Mesenchymal stem cell (in vitro differentiated cells and primary cell): ENCODE data around the gene SLC16A10.

Source experiments
- DNase-seq: peaks from one replicate; pipeline ENCODE4 v3.0.0-alpha.2; 2013
- H2AFZ ChIP-seq: one replicate; pipeline ENCODE4 v1.6.1; 2013; ENCODE audit warnings: low read depth, mild to moderate bottlenecking, control low read depth, inconsistent platforms, low read length, moderate library complexity
- H2AK5ac ChIP-seq: 2 replicates; pipeline ENCODE4 v1.6.1; 2013; ENCODE audit warnings: low read length, moderate library complexity, mild to moderate bottlenecking, inconsistent platforms; ENCODE audit not compliant: severe bottlenecking
- H2BK120ac ChIP-seq: one replicate; pipeline ENCODE4 v1.6.1; 2013; ENCODE audit warnings: low read depth, mild to moderate bottlenecking, inconsistent platforms, low read length, moderate library complexity
- H2BK12ac ChIP-seq, 2 experiments: one replicate each; pipeline ENCODE4 v1.6.1; 2013; ENCODE audit warnings: inconsistent platforms in 2 of 2, low read length in 2 of 2, mild to moderate bottlenecking in 2 of 2, moderate library complexity in 2 of 2, control low read depth in 1 of 2
- H2BK15ac ChIP-seq: one replicate; pipeline ENCODE4 v1.6.1; 2013; ENCODE audit warnings: mild to moderate bottlenecking, low read depth, inconsistent platforms; ENCODE audit not compliant: poor library complexity, severe bottlenecking
- H2BK5ac ChIP-seq: 2 replicates; pipeline ENCODE4 v1.6.1; 2013; ENCODE audit warnings: low read depth, mild to moderate bottlenecking, low read length, control low read depth, inconsistent platforms; ENCODE audit not compliant: poor library complexity, severe bottlenecking
- H3K14ac ChIP-seq, 2 experiments: one replicate each; pipeline ENCODE4 v1.6.1; 2013; ENCODE audit warnings: inconsistent platforms in 2 of 2, low read length in 2 of 2, control low read depth in 1 of 2, mild to moderate bottlenecking in 1 of 2, moderate library complexity in 1 of 2
- H3K18ac ChIP-seq, 2 experiments: one replicate each; pipeline ENCODE4 v1.6.1; 2013; ENCODE audit warnings: inconsistent platforms in 2 of 2, low read length in 2 of 2, control low read depth in 1 of 2, low read depth in 1 of 2, mild to moderate bottlenecking in 1 of 2
- H3K23ac ChIP-seq, 2 experiments: one replicate each; pipeline ENCODE4 v1.6.1; 2013; ENCODE audit warnings: inconsistent platforms in 2 of 2, low read length in 2 of 2, mild to moderate bottlenecking in 2 of 2, moderate library complexity in 2 of 2, control low read depth in 1 of 2
- H3K27ac ChIP-seq: 2 replicates; pipeline ENCODE4 v1.5.1; 2013; ENCODE audit warnings: mild to moderate bottlenecking, moderate library complexity, low read length, control low read depth, inconsistent platforms; ENCODE audit not compliant: poor library complexity, severe bottlenecking
- H3K27me3 ChIP-seq, 2 experiments: 2 replicates each; pipeline versions ENCODE4 v1.6.1 to v1.7.0; 2013; ENCODE audit warnings: low read length in 2 of 2, mild to moderate bottlenecking in 2 of 2, moderate library complexity in 2 of 2, control low read depth in 1 of 2, inconsistent platforms in 1 of 2; ENCODE audit not compliant: control insufficient read depth in 1 of 2, insufficient read depth in 1 of 2
- H3K36me3 ChIP-seq, 2 experiments: 2 replicates each; pipeline versions ENCODE4 v1.6.1 to v1.7.0; 2013; ENCODE audit warnings: low read length in 2 of 2, control low read depth in 1 of 2, inconsistent platforms in 1 of 2, low read depth in 1 of 2, mild to moderate bottlenecking in 1 of 2; ENCODE audit not compliant: insufficient read depth in 2 of 2, control insufficient read depth in 1 of 2
- H3K4ac ChIP-seq, 2 experiments: one replicate each; pipeline ENCODE4 v1.6.1; 2013; ENCODE audit warnings: inconsistent platforms in 2 of 2, low read length in 2 of 2, mild to moderate bottlenecking in 2 of 2, moderate library complexity in 2 of 2, control low read depth in 1 of 2, low read depth in 1 of 2
- H3K4me1 ChIP-seq: 2 replicates; pipeline ENCODE4 v1.6.1; 2013; ENCODE audit warnings: low read depth, low read length, control low read depth; ENCODE audit not compliant: control insufficient read depth, insufficient read depth
- H3K4me2 ChIP-seq: 2 replicates; pipeline ENCODE4 v1.6.1; 2013; ENCODE audit warnings: low read length, mild to moderate bottlenecking, inconsistent platforms; ENCODE audit not compliant: poor library complexity, severe bottlenecking
- H3K4me3 ChIP-seq, 2 experiments: 2 replicates each; pipeline versions ENCODE4 v1.5.1 to v1.7.0; 2013; ENCODE audit warnings: low read length in 2 of 2, mild to moderate bottlenecking in 2 of 2, control low read depth in 1 of 2, low read depth in 1 of 2; ENCODE audit not compliant: insufficient read depth in 1 of 2
- H3K79me1 ChIP-seq: replicated peaks from 2 replicates; pipeline ENCODE4 v1.6.1; 2013; ENCODE audit warnings: mild to moderate bottlenecking, control low read depth, low read length, inconsistent platforms; ENCODE audit not compliant: poor library complexity, severe bottlenecking
- H3K9ac ChIP-seq: 2 replicates; pipeline ENCODE4 v1.7.0; 2013; ENCODE audit warnings: mild to moderate bottlenecking, low read length, moderate library complexity
- H3K9me3 ChIP-seq: 2 replicates; pipeline ENCODE4 v1.7.0; 2013; ENCODE audit warnings: mild to moderate bottlenecking, low read length; ENCODE audit not compliant: control insufficient read depth
- H4K8ac ChIP-seq: one replicate; pipeline ENCODE4 v1.6.1; 2013; ENCODE audit warnings: inconsistent platforms, mild to moderate bottlenecking, low read length, moderate library complexity
- H4K91ac ChIP-seq: one replicate; pipeline ENCODE4 v1.6.1; 2013; ENCODE audit warnings: mild to moderate bottlenecking, low read length, inconsistent platforms
- WGBS: methylation state at CpG from one replicate; pipeline ENCODE4 v1.1.7; 2013; ENCODE audit warnings: mixed read lengths; 5-methylcytosine and 5-hydroxymethylcytosine counted together

Gene SLC16A10

GRCh38 chr6:111147440-111147839 lies 60.1 kb downstream of the SLC16A10 start:
- H3K14ac ChIP-seq, result no peak overlapping the region
- no peak overlapping the region for H4K8ac ChIP-seq
- H3K27ac ChIP-seq, result peak overlapping the region; percentile 43
- no peak overlapping the region for H3K9ac ChIP-seq
- H2BK15ac ChIP-seq, result no peak overlapping the region
- no peak overlapping the region for H3K4me3 ChIP-seq
- H3K4me1 ChIP-seq, result no peaks in the 10 kb centered on the region
- H2BK12ac ChIP-seq, result no peak overlapping the region
- H2BK5ac ChIP-seq, result no peak overlapping the region
- DNase-seq, result no peak
- no peak overlapping the region for H3K18ac ChIP-seq
- H3K36me3 ChIP-seq, result no peaks in the 10 kb centered on the region
- H3K4me2 ChIP-seq, result no peak overlapping the region
- no peak overlapping the region for H3K23ac ChIP-seq
- no peak overlapping the region for H3K4ac ChIP-seq
- H2AFZ ChIP-seq, result no peak overlapping the region
- H3K9me3 ChIP-seq, result no peaks in the 10 kb centered on the region
- no peak overlapping the region for H4K91ac ChIP-seq
- WGBS, result 92% methylated on average over 1 of the region's 3 CpGs
- H2AK5ac ChIP-seq, result no peak overlapping the region
- H3K79me1 ChIP-seq, result no peaks in the 10 kb centered on the region
- peaks cover 0 to 24% of the 10 kb centered on the region in 2 experiments for H3K27me3 ChIP-seq
- no peak overlapping the region for H2BK120ac ChIP-seq

- Histone ChIP-seq H3K18ac (no peak overlapping the region), H2BK12ac (no peak overlapping the region), H3K9ac (no peak overlapping the region), H2AFZ (no peak overlapping the region), H3K23ac (no peak overlapping the region), H3K27ac (no peak overlapping the region), H3K4me3 (no peak overlapping the region), H2AK5ac (no peak overlapping the region), H2BK5ac (no peak overlapping the region), H3K4ac (no peak overlapping the region), H3K9me3 (no peaks in the 10 kb centered on the region), H2BK15ac (no peak overlapping the region), H3K27me3 (peaks cover 0 to 28% of the 10 kb centered on the region in 2 experiments), H3K36me3 (no peaks in the 10 kb centered on the region), H3K79me1 (no peaks in the 10 kb centered on the region), H3K14ac (no peak overlapping the region), H2BK120ac (no peak overlapping the region), H4K8ac (no peak overlapping the region), H3K4me1 (no peaks in the 10 kb centered on the region), H4K91ac (no peak overlapping the region), H3K4me2 (no peak overlapping the region)
- no CpG with 5 or more reads among the region's 1 CpG for WGBS
- DNase-seq, result no peak
These were observed 60.8 kb downstream of the SLC16A10 start for GRCh38 chr6:111148110-111148509.

- Histone ChIP-seq H2BK15ac (no peak overlapping the region), H2BK120ac (no peak overlapping the region), H3K27me3 (peaks cover 0 to 28% of the 10 kb centered on the region in 2 experiments), H3K36me3 (no peaks in the 10 kb centered on the region), H2BK12ac (no peak overlapping the region), H2AK5ac (no peak overlapping the region), H4K91ac (no peak overlapping the region), H3K4me2 (no peak overlapping the region), H4K8ac (no peak overlapping the region), H3K18ac (no peak overlapping the region), H2AFZ (no peak overlapping the region), H3K9me3 (no peaks in the 10 kb centered on the region), H3K14ac (no peak overlapping the region), H3K4me3 (no peak overlapping the region), H3K4me1 (no peaks in the 10 kb centered on the region), H2BK5ac (no peak overlapping the region), H3K9ac (no peak overlapping the region), H3K4ac (no peak overlapping the region), H3K27ac (no peak overlapping the region), H3K79me1 (no peaks in the 10 kb centered on the region), H3K23ac (no peak overlapping the region)
- WGBS, result no CpG with 5 or more reads among the region's 1 CpG
- no peak for DNase-seq
These were observed 63.3 kb downstream of the SLC16A10 start for GRCh38 chr6:111150577-111150976.

GRCh38 chr6:111154981-111155380 lies 67.7 kb downstream of the SLC16A10 start:
- WGBS, result 79% methylated on average over 4 of the region's 4 CpGs
- Histone ChIP-seq H3K4me3 (no peak overlapping the region), H2BK5ac (no peak overlapping the region), H3K9ac (no peak overlapping the region), H3K27me3 (peaks cover 0 to 31% of the 10 kb centered on the region in 2 experiments), H3K27ac (no peak overlapping the region), H2BK12ac (no peak overlapping the region), H2BK120ac (no peak overlapping the region), H2AFZ (no peak overlapping the region), H3K4me1 (no peaks in the 10 kb centered on the region), H3K36me3 (no peaks in the 10 kb centered on the region), H3K23ac (no peak overlapping the region), H4K91ac (no peak overlapping the region), H3K14ac (no peak overlapping the region), H3K9me3 (no peaks in the 10 kb centered on the region), H3K4me2 (no peak overlapping the region), H4K8ac (no peak overlapping the region), H2AK5ac (no peak overlapping the region), H3K4ac (no peak overlapping the region), H3K18ac (no peak overlapping the region), H3K79me1 (no peaks in the 10 kb centered on the region), H2BK15ac (no peak overlapping the region)
- DNase-seq, result no peak
